GM19395 (cell line): Measurements from ENCODE around the gene SLC5A10.
"Not testable (repeated sequence)": the region's sequence is repeated elsewhere in the genome, so short reads cannot be mapped to it uniquely, and the experiment has no call there.

Experiments used
- ATAC-seq: cut with Tn5 transposase; IDR thresholded peaks from one replicate; pipeline ENCODE4 v1.9.1; 2021; ENCODE audit warnings: mild to moderate bottlenecking, moderate library complexity; ENCODE audit not compliant: unreplicated experiment

SLC5A10 gene

DNA sequence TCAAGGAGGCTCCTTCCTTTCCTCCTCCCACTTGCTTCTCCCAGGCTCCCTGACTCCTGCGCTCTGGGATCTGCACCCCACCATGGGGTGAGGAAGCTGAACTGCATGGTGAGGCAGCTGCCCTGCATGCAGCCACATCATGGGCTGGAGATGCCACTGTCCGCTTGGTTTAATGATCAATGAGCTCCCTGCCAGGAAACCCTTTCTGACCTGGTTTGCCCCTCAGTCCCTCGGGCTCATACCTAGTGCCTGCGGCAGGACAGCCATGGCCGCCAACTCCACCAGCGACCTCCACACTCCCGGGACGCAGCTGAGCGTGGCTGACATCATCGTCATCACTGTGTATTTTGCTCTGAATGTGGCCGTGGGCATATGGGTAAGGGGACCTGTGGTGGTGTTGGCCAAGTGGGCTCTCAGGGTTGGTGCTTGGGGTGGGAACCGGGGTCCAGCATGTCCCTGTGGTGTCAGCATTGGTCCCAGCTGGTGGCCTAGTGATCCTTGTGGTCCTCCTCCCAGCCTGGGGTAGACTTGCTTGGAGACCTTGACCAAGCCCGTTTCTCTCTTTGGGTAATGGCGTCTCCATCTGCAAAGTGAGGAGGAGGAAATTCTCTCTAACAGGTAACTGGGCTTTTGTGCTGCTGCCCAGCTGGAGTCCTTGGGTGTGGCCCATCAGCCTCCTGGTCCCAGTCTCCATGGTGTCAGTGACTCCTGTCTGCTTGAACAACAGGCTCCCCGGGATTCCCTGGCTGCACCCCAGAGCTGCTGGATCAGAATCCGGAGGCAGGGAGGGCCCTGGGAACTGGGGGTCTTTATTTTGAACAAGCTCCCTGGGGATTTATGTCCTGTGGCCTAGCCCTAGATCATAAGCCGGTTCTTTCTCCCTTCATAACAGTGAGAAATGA, at the start of gene SLC5A10:
Gene SLC5A10 (plus strand): TSS at position 225 of the 902 bp plus-strand sequence. CDS start 41 bp downstream, at position 266.
- no peak for ATAC-seq

DNA sequence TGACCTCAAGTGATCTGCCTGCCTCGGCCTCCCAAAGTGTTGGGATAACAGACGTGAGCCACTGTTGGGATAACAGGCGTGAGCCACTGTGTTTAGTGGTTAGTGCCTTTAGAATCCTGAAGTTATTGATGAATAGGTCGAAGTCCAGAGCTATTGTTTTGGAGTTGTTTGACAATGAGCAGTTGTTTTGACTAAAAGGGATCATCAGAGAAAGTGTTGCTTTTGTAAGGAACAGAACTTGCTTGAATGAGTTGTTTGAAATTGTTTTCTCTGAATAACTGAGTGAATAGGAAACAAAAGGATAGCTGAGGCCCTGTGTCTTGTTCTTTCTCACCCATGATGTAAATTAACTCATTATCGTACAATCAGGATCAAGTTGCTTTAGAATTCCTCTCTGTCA, 47.5 kb upstream of the SLC5A10 start:
- ATAC-seq: no peak

DNA sequence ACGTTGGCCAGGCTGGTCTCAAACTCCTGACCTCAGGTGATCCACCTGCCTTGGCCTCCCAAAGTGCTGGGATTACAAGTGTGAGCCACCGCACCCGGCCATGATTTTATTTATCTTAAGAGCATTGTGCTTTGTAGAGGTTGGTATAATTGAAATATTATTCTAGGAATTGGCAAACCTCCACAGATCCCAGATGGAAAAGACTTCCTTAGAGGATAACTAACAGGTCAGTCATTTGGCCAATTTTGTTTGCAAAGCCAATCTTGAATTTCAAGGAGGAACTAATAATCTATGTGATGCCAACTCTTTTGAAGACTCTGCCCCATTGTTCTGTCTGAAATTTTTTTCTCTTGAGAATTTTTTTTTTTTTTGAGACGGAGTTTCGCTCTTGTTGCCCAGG, 46.7 kb upstream of the SLC5A10 start:
- ATAC-seq: no peak

DNA sequence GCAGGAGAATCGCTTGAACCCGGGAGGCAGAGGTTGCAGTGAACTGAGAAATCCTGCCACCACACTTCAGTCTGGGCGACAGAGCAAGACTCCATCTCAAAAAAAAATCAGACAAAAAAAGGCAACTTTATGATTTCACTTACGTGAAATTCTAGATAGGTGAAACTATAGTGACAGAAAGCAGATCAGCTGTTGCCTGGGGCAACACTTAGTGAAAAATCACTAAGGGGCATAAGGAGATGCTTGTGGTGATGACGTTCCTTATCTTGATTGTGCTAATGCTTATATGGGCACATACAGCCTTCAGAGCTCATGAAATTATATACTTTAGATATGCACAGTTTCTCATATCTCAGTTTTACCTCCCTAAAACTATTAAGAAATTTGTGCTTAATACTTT, 41.6 kb upstream of the SLC5A10 start:
- ATAC-seq: no peak

DNA sequence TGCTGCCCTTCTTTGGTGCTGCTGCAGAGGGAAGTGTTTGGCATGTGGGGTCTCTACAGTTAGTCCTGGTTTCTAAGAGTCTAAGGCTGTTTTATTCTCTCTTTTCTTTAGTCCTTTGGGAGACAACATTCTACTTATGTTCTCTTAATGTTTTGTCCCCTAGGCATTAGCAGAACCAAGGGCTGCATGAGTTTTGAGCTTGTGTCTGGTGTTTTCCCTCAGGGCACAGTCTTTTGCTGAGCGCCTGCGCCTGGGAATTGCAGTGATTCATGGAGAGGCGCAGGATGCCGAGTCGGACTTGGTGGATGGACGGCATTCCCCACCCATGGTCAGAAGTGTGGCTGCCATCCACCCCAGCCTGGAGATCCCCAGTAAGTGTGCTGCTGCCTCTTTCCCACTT, 41.1 kb upstream of the SLC5A10 start:
- ATAC-seq: no peak

DNA sequence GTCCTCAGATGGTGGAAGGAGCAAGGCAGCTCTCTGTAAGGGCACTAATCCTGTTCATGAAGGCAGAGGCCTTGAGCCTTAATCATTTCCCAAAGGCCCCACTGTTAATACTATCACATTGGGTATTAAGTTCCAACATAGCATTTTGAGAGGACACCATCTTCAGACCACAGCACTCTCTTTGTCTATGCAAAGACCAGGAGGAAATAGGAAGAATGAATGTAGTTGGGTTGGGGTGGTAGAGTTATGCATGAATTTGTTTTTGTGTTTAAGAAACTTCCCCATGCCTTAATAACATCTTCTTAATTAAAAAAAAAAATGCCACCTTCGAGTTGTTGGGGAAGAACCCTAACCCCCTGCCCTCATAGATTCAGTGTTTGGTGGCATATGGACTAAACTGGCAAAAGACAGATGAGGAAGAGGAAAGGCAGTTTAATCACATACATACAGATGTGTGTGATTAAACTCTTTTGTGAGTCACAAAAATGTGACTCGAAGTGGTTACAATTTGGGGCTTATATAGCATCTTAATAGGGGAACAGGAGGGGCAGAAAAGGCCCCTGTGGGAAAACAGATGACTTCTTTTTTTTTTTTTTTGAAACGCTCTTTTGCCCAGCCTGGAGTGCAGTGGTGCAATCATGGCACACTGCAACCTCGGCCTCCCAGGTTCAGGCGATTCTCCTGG, 35.0 kb upstream of the SLC5A10 start:
- no peak for ATAC-seq

DNA sequence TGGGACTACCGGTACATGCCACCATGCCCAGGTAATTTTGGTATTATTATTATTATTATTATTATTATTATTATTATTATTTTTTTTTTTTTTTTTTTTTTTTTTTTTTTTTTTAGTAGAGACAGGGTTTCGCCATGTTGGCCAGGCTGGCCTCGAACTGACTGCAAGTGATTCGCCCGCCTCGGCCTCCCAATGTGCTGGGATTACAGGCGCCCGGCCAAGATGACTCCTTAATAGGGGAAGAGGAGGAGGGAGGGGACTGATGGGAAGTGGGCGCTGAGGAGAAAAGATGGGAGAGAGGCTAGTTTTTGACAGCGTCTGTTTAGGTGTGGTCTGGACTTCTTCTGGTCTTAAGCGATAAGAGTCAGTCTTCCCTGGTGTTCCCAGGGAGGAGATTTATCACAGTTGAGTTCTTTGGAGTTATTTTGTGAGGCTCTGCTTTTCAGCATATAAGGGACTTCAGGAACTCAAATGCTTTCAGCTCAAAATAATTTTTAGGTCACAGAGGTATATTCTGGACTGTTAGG, 34.4 kb upstream of the SLC5A10 start:
- ATAC-seq: no peak

DNA sequence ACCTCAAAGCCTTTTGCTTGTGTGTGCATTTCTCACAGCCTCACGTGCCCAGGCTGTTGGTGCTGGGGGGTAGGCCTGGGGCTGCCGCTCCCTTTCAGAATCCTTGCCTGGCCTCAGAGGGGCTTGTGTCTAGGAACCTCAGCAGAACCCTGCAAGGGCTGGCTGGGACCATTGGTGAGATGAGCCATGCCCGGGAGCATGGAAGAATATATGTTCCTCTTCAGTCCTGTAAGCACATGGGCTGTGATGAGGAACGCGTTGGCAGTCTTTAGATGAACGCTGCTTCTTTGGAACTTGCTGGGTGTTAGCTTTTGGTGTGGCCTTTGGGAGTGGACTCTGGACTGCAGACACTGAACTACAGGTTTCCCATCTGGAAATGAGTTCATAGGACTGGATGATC, 32.0 kb upstream of the SLC5A10 start:
- no peak for ATAC-seq

DNA sequence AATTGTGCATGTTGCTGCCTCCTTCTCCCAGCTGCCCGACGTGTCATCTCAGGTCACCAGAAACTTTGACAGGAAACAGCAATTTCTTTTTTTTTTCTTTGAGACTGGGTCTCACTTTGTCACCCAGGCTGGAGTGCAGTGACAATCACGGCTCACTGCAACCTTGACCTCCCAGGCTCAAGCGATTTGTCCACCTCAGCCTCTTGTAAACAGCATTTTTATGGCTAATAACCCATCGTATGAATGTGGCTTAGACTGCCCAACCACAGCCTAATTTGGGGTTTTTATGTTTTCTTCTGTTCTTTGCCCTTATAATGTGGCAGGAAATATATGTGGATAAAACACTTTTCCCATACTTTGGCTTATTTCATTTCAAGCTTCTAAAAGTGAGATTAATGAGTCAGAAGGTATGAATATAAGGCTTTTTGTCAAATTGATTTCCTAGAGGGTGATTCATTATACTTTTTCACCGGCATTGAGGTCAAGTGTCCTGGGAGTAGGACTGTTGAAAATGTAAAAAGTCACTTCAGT, 31.0 kb upstream of the SLC5A10 start:
- ATAC-seq: peak; percentile 37

DNA sequence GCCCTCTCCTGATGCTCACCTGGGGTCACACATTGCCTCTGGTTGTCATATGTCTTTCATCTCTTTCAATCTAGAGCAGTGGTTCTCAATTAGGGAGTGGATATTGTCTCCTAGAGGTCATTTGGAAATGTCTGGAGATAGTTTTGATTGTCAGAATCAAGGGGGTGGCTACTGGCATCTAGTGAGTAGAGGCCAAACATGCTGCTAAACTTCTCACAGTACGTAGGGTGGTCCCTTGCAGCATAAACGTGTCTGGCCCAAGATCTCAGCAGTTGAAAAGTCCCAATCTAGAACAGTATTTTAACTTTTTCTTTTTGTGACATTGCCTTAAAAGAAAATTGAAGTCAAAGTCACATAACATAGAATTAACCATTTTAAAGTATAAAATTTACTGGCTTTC, 30.5 kb upstream of the SLC5A10 start:
- peak; percentile 17 for ATAC-seq

DNA sequence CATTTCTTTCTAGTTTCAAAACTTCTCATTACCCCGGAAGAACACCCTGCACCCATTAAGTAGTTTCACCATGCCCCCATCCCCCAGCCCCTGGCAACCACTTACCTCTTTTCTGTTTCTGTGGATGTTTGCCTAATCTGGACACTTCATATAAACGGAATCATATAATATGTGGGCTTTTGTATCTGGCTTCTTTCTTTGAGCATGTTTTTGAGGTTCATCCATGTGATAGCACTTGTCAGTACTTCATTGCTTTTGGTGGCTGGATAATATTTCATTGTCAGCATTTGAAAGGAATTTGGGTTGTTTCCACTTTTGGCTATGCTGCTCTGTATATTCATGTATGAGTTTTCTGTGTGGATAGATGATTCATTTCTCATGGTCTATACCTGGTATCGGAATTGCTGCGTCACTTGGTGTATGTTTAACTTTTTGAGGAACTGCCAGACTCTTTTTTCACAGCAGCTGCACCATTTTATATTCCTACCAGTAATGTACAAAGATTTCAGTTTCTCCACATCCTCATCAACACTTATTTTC, 30.0 kb upstream of the SLC5A10 start:
- ATAC-seq: peak; percentile 76

DNA sequence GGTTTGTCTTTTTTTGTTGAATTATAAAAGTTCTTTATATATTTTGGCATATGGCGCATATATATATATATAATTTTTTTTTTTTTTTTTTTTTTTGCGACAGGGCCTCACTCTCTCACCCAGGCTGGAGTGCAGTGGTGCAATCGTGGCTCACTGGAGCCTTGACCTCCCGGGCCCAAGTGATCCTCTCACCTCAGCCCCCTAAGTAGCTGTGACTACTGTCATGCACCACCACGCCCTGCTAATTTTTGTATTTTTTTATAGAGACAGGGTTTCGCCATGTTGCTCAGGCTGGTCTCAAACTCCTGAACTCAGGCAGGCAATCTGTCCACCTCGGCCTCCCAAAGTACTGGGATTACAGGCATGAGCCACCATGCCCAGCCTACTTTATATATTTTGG, 29.4 kb upstream of the SLC5A10 start:
- not testable (repeated sequence) for ATAC-seq

DNA sequence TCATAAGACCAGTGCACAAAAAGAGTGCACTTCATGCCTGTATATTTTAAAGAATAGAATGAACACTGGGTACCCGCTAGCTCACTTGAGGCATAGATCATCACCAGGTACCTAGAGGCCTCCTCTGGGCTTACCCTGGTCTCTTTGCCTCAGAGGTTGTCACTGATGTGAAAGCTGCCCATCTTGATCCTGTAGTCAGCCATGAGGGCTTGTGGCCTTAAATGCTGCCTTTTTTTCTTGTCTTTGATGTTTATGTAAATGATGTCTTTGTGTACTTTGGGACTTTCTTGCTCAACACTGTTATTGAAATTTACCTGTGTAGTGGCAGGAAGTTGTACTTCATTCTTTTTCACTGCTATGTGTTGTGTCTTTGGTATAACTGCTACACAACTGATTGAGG, 26.8 kb upstream of the SLC5A10 start:
- ATAC-seq: no peak

DNA sequence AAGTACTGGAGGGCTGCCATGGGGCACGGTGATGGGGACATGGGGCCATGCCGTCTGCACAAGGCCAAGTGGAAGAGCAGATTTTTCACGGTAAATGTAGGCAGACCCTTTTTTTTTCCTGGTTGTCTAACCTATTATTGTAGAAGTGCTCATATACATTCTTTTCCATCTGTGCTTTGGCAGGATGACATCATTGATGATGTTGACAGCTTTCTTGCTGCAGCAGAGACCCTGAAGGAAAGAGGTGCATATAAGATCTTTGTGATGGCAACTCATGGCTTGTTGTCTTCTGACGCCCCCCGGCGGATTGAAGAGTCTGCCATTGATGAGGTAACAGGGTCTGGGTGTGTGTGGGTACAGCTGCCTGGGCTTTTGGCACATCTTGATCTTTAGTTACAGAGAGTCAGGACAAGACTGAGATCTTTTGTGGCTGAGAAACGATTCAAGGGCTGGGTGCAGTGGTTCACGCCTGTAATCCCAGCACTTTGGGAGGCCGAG, 23.3 kb upstream of the SLC5A10 start:
- ATAC-seq: no peak

DNA sequence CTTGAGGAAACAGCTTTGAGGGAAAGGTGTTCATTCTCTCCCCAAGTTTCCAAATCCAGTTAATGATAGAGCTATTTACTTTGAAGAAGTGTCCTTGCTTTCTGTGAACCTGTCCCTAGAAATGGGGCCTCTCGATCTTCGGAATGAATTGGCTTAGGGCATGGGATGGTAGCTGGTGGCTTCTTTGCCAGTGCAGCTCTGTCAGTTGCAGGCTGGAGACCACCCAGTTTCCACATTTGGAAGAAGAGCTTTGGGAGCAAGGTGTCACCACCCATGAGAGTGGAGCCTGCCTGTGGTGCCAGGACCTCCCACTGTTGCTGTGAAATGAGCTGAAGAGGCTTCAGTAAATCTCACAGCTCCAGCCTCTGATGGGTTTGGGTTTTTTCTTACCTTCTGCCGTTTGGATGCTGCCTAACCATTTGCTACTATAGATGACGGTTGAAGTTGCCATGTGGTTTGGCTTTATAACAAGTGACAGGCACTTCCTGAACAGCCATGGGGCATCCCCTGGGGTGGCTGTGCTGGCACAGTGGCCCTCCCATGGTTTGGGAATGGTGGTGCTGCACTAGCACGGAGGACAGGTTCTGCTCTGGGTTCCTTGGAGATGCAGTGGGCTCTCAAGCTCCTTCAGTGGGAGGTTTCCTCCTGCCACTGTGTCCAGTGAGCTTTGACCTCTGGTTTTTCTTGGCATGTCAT, 19.5 kb upstream of the SLC5A10 start:
- no peak for ATAC-seq

DNA sequence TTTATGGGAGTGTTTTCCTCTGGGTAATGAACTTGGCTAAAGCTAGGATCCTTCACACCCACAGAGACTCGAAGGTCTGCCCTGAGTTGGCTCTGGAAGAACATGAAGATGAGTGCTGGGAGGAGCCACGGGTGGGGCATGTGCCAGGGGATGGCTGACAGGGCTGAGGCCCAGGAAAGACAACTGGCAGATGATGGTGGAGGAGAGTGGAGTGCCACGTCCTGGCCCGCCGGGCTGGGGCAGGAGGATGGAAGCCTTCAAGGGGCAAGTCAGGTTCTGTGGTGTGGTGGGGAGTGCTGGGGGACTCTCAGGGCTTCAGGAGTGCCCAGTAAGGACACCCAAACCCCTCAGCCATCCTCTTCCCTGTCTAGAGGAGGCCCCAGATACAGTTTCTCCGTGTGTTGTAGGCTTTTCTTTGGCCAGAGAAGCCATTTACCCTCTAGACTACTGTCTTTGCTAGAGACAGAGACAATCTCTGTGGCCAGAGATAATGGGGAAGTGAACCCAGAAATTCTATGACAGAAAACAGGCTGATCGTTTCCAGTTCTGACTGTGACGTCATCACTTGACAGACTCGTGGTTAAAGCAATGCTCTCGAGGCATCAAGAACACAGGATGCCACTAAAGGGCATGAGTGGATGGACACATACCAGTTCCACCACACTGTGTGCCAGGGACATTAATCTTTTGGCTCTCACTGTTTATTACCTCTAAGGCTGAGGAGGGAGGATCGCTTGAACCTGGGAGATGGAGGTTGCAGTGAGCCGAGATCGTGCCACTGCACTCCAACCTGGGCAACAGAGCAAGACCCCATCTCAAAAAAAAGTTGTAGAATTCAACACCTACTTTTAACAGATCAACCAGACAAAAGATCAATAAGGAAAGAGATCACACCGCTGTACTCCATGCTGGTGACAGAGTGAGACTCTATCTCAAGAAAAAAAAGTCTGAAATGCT, 18.6 kb upstream of the SLC5A10 start:
- no peak for ATAC-seq

DNA sequence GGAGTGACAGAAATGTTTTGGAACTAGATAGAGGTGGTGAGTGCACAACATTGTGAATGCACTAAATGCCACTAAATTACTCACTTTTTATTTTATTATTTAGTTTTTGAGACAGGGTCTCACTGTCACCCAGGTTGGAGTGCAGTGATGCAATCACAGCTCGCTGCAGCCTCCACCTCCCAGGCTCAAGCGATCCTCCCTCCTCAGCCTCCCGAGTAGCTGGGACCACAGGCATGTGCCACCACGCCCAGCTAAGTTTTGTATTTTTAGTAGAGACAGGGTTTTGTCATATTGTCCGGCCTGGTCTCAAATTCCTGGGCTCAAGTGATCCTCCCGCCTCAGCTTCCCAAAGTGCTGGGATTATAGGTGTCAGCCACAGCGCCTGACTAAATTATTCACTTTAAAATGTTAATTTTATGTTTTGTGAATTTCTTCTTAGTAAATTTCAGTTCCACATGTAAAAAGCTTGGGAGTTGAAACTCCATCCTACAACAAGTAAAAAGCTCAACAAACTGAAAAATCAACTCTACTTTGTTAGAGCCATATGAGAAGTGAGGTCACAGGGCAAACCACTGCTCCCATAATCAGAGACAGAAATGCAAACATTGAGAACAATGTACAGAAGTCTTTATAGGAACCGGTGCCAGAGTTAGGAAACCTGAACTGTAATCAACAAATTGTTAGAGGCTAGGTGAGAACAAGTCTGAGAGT, 13.8 kb upstream of the SLC5A10 start:
- ATAC-seq: no peak

DNA sequence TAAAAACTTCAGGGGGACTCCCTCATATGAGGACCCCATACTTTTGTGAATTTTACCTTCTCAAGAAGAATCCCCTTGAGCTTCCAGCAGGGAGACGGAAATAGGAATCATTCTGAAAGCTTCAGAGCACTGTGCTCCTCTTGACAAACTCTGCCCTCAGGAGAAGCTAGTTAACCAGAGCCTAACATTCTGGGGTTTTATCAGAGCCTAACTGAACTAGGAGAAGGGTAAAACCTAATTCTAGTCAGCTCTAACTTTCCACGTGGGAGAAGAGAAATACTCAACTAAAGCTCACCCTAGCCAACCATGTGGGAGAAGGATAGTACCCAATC, 13.3 kb upstream of the SLC5A10 start:
- no peak for ATAC-seq

DNA sequence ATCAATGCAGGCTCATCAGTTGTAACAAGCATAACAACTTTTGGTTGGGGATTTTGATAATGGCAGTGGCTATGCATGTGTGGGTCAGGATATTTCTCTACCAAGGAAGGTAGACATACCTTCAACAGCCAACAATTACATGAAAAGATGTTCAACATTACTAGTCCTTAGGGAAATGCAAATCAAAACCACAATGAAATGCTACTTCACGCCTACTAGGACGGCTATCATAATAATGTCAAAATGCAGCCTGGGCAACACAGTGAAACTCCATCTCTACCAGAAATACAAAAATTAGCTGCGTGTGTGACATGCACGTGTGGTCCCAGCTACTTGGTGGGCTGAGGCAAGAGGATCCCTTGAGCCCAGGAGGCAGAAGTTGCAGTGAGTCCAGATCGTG, 7.3 kb upstream of the SLC5A10 start:
- no peak for ATAC-seq
